Lower lobe of right lung (tissue), 2 donors: ENCODE measurements around the gene C4orf17. TPM values are rescaled to one million over a fixed set of nuclear protein-coding genes. Genes with fewer than 3 reads are reported as not detected.

Source experiments
- ATAC-seq, 2 donors: fragments of 200-7000 bp; cut with Tn5 transposase; one replicate each; pipeline ENCODE4 v1.9.1; 2020 to 2022; ENCODE audit warnings: mild to moderate bottlenecking in 2 of 2, moderate library complexity in 2 of 2
- DNase-seq: peaks from one replicate; pipeline ENCODE4 v3.0.0-alpha.2; 2020
- H3K27ac ChIP-seq: fragments of 200-600 bp; one replicate; pipeline ENCODE4 v1.8.0; 2022
- H3K27me3 ChIP-seq: fragments of 200-600 bp; one replicate; pipeline ENCODE4 v1.8.0; 2022; ENCODE audit warnings: low read depth
- H3K36me3 ChIP-seq: fragments of 200-600 bp; one replicate; pipeline ENCODE4 v1.8.0; 2022; ENCODE audit warnings: mild to moderate bottlenecking
- H3K4me1 ChIP-seq: fragments of 200-600 bp; one replicate; pipeline ENCODE4 v1.8.0; 2022
- H3K4me3 ChIP-seq: fragments of 200-600 bp; one replicate; pipeline ENCODE4 v1.8.0; 2022; ENCODE audit warnings: mild to moderate bottlenecking
- H3K9me3 ChIP-seq: fragments of 200-600 bp; one replicate; pipeline ENCODE4 v1.8.0; 2022
- CTCF ChIP-seq: fragments of 200-600 bp; IDR thresholded peaks from one replicate; pipeline ENCODE4 v1.8.0; 2022; ENCODE audit warnings: antibody characterized with exemption, mild to moderate bottlenecking
- intact Hi-C: fragments of 100-400 bp; cut with DNase I; formaldehyde crosslinking; loops from one replicate; pipeline ENCODE4 v1.11.0; 2022
- total RNA-seq: library from RNA; stranded (reverse); fragmentation: NEBNext Ultra II Directional; extraction: Animal tissue kit (Norgen Biotek cat#: 25700); gene quantifications from one replicate; pipeline ENCODE4 v1.2.1, GENCODE V29; 2021
- donor health status: DM: no; HTN: yes; CAD: no; lungs with severe emphysema.

Gene C4orf17
- total RNA-seq, 1 donor from 2014 or later: not detected

GRCh38 chr4:99490286-99490685 lies 20.5 kb upstream of the C4orf17 start:
- intact Hi-C loops: no loop called here

GRCh38 chr4:99504804-99505502 lies 5.9 kb upstream of the C4orf17 start:
- intact Hi-C loops: no loop called here
- no peak for DNase-seq
- ATAC-seq: no peak
- no peaks in the 10 kb centered on the region for H3K4me1 ChIP-seq
- H3K9me3 ChIP-seq: no peaks in the 10 kb centered on the region
- H3K27ac ChIP-seq: no peak overlapping the region
- H3K4me3 ChIP-seq: no peak overlapping the region
- no peaks in the 10 kb centered on the region for H3K36me3 ChIP-seq
- no peaks in the 10 kb centered on the region for H3K27me3 ChIP-seq
- TF ChIP-seq CTCF: no peak

More at GRCh38 chr4:99490286-99490685, 20.5 kb upstream of the C4orf17 start:
- no peak overlapping the region for H3K4me3 ChIP-seq
- no peak for TF ChIP-seq CTCF
- H3K9me3 ChIP-seq: peaks cover 23% of the 10 kb centered on the region
- no peaks in the 10 kb centered on the region for H3K4me1 ChIP-seq
- H3K27ac ChIP-seq: no peak overlapping the region
- no peak for ATAC-seq
- no peaks in the 10 kb centered on the region for H3K27me3 ChIP-seq
- H3K36me3 ChIP-seq: no peaks in the 10 kb centered on the region
- DNase-seq: no peak

- TF ChIP-seq CTCF: no peak
- intact Hi-C loops: no loop called here
Observed at GRCh38 chr4:99506781-99507180, 4.0 kb upstream of the C4orf17 start.

GRCh38 chr4:99507349-99507748 lies 3.5 kb upstream of the C4orf17 start:
- intact Hi-C loops: no loop called here
- Histone ChIP-seq H3K9me3 (no peaks in the 10 kb centered on the region), H3K27me3 (no peaks in the 10 kb centered on the region), H3K4me1 (no peaks in the 10 kb centered on the region), H3K27ac (no peak overlapping the region), H3K4me3 (no peak overlapping the region), H3K36me3 (no peaks in the 10 kb centered on the region)
- no peak for TF ChIP-seq CTCF
- no peak for ATAC-seq
- DNase-seq: no peak

More at GRCh38 chr4:99506781-99507180, 4.0 kb upstream of the C4orf17 start:
- Histone ChIP-seq H3K9me3 (no peaks in the 10 kb centered on the region), H3K4me1 (no peaks in the 10 kb centered on the region), H3K4me3 (no peak overlapping the region), H3K36me3 (no peaks in the 10 kb centered on the region), H3K27me3 (no peaks in the 10 kb centered on the region), H3K27ac (no peak overlapping the region)
- ATAC-seq (no peak), DNase-seq (no peak)

- Histone ChIP-seq H3K27me3 (no peaks in the 10 kb centered on the region), H3K36me3 (no peaks in the 10 kb centered on the region), H3K4me1 (no peaks in the 10 kb centered on the region), H3K9me3 (no peaks in the 10 kb centered on the region), H3K27ac (no peak overlapping the region), H3K4me3 (no peak overlapping the region)
- TF ChIP-seq CTCF: no peak
- intact Hi-C loops: no loop called here
- ATAC-seq: no peak
- DNase-seq: no peak
Observed at GRCh38 chr4:99507762-99508161, 3.1 kb upstream of the C4orf17 start.
